ENCODE measurements around the gene CBX5. TPM values are rescaled to one million over a fixed set of nuclear protein-coding genes. Genes with fewer than 3 reads are reported as not detected.

CBX5 gene
- total and polyA plus RNA-seq, 2 experiments from 2014 or later = 29.6 to 37.6 TPM

DNA sequence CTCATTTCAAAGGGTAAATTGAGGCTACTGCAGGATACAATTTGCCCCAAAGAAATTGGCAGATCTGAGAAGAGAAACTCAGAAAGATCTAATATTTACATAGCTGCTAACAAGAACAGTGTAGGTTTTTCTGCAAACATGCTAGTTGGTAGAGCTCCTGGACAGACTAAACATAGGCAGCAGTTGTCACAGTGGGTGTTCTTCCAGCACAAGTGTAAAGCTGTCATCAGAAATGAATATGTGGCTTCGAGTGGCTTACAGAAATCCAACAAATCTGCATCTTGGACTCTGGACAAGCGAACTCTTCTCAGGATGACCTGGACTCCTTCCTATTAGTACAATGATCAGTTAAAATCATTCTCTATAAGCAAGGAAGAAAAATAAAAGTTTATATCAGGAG is 5.9 kb downstream of the CBX5 start:
- H3K9me3 ChIP-seq (ENCODE audit: low read depth) = no peaks in the 10 kb centered on the region
- WGBS, 2 experiments (ENCODE audit: low coverage in 1 of 2, low lambda C conversion rate in 2 of 2, missing lambda C conversion rate in 2 of 2) = 60 to 66% methylated on average over 2 of the region's 2 CpGs
- H3K9ac ChIP-seq = no peak overlapping the region
- no peak overlapping the region for H2AFZ ChIP-seq
- H3K9me2 ChIP-seq (ENCODE audit: insufficient read depth) = no peaks in the 10 kb centered on the region
- H3K4me2 ChIP-seq (ENCODE audit: unreplicated experiment) = no peak overlapping the region
- H3K79me2 ChIP-seq (ENCODE audit: insufficient read depth) = peaks cover 100% of the 10 kb centered on the region
- H3F3A ChIP-seq (ENCODE audit: insufficient read depth) = peaks cover 14% of the 10 kb centered on the region
- no peak overlapping the region for H3K27ac ChIP-seq
- H3K4me3 ChIP-seq = no peak overlapping the region
- H3K4me1 ChIP-seq (ENCODE audit: insufficient read depth) = peaks cover 13% of the 10 kb centered on the region
- in situ Hi-C loops (cut with MboI) = no loop called here
- TF ChIP-seq EZH2phosphoT487 (IDR thresholded peaks at IDR 0.05; ENCODE audit: insufficient read depth, low read depth) (no peak), EZH2 (IDR thresholded peaks at IDR 0.05; ENCODE audit: insufficient read depth, poor library complexity, severe bottlenecking) (no peak)
- no peaks in the 10 kb centered on the region for H4K20me1 ChIP-seq (ENCODE audit: insufficient read depth)
- H3K27me3 ChIP-seq (replicated peaks; ENCODE audit: insufficient read depth) = no peaks in the 10 kb centered on the region
- H3K36me3 ChIP-seq (ENCODE audit: low read depth) = peaks cover 3% of the 10 kb centered on the region; the same call in 1 of the 2 replicates
- DNase-seq = no peak

DNA sequence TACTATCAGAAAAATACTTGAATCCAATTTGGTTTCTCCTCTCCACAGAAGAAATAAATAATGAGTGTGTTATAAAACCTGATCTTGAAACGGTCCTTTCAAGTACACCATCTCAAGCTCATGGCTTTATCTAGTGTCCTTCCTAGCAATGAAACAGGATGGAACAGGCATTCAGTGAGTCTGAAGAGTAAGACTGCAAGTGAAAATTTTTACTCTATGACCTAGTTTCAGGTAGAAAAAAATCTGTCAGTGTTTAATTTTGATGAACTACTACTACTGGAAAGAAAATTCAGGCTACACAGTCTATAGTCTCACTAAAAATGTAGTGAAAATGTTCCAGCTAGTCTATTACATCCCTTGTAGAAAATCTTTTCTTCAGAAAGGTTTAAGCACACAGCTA is 7.7 kb downstream of the CBX5 start:
- no peaks in the 10 kb centered on the region for H3K4me1 ChIP-seq (ENCODE audit: insufficient read depth)
- no peaks in the 10 kb centered on the region for H3K27me3 ChIP-seq (replicated peaks; ENCODE audit: insufficient read depth)
- in situ Hi-C loops (cut with MboI) = no loop called here
- TF ChIP-seq EZH2 (IDR thresholded peaks at IDR 0.05; ENCODE audit: insufficient read depth, poor library complexity, severe bottlenecking) (no peak), EZH2phosphoT487 (IDR thresholded peaks at IDR 0.05; ENCODE audit: insufficient read depth, low read depth) (no peak)
- no peaks in the 10 kb centered on the region for H3K9me2 ChIP-seq (ENCODE audit: insufficient read depth)
- 63 to 67% methylated on average over 1 of the region's 1 CpG for WGBS, 2 experiments (ENCODE audit: low coverage in 1 of 2, low lambda C conversion rate in 2 of 2, missing lambda C conversion rate in 2 of 2)
- no peak for DNase-seq
- peaks cover 98% of the 10 kb centered on the region for H3K79me2 ChIP-seq (ENCODE audit: insufficient read depth)
- H3K9me3 ChIP-seq (ENCODE audit: low read depth) = no peaks in the 10 kb centered on the region
- H3K36me3 ChIP-seq (ENCODE audit: low read depth) = peaks cover 3% of the 10 kb centered on the region; the same call in 1 of the 2 replicates
- no peak overlapping the region for H3K27ac ChIP-seq
- no peaks in the 10 kb centered on the region for H4K20me1 ChIP-seq (ENCODE audit: insufficient read depth)
- no peak overlapping the region for H3K9ac ChIP-seq
- H2AFZ ChIP-seq = no peak overlapping the region
- H3F3A ChIP-seq (ENCODE audit: insufficient read depth) = peaks cover 8% of the 10 kb centered on the region; the same call in 1 of the 2 replicates
- H3K4me2 ChIP-seq (ENCODE audit: unreplicated experiment) = no peak overlapping the region
- no peak overlapping the region for H3K4me3 ChIP-seq

- Histone ChIP-seq H3K9me3 (ENCODE audit: low read depth) (no peaks in the 10 kb centered on the region), H3K4me1 (ENCODE audit: insufficient read depth) (peaks cover 7% of the 10 kb centered on the region; the same call in 1 of the 2 replicates), H2AFZ (no peak overlapping the region), H3K79me2 (ENCODE audit: insufficient read depth) (peaks cover 98% of the 10 kb centered on the region), H3K9me2 (ENCODE audit: insufficient read depth) (no peaks in the 10 kb centered on the region), H3F3A (ENCODE audit: insufficient read depth) (peaks cover 8% of the 10 kb centered on the region; the same call in 1 of the 2 replicates), H3K36me3 (ENCODE audit: low read depth) (peaks cover 3% of the 10 kb centered on the region; the same call in 1 of the 2 replicates), H3K27ac (no peak overlapping the region), H3K9ac (no peak overlapping the region), H3K4me2 (ENCODE audit: unreplicated experiment) (no peak overlapping the region), H3K27me3 (replicated peaks; ENCODE audit: insufficient read depth) (no peaks in the 10 kb centered on the region), H3K4me3 (no peak overlapping the region), H4K20me1 (ENCODE audit: insufficient read depth) (no peaks in the 10 kb centered on the region)
- TF ChIP-seq EZH2phosphoT487 (IDR thresholded peaks at IDR 0.05; ENCODE audit: insufficient read depth, low read depth) = no peak
- no peak for TF ChIP-seq EZH2 (IDR thresholded peaks at IDR 0.05; ENCODE audit: insufficient read depth, poor library complexity, severe bottlenecking)
- in situ Hi-C loops (cut with MboI) = no loop called here
- DNase-seq = no peak
- 99 to 100% methylated on average over 2 of the region's 2 CpGs for WGBS, 2 experiments (ENCODE audit: low coverage in 1 of 2, low lambda C conversion rate in 2 of 2, missing lambda C conversion rate in 2 of 2)
Observed at GRCh38 chr12:54270345-54270744, 9.6 kb downstream of the CBX5 start.

DNA sequence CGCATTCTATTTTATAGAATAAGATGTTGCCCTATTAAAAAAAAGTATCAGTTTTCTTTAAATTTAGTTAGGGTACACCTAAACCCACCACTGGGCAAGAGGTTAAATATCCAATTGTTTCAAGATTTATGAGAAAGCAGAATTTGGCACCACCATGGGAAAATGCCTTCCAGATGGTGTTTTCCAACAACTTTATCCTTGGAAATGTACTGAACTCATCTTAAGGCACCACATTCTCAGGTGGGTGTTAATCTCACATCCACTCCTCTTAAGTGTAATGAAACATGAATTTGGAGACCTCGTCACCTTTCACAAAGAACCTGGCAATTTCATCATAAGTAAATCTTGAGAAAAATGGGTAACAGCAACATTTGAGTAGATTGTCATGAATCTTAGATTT is 13.1 kb downstream of the CBX5 start:
- Histone ChIP-seq H3K27ac (no peak overlapping the region), H3F3A (ENCODE audit: insufficient read depth) (peaks cover 23% of the 10 kb centered on the region), H4K20me1 (ENCODE audit: insufficient read depth) (no peaks in the 10 kb centered on the region), H3K9me2 (ENCODE audit: insufficient read depth) (no peaks in the 10 kb centered on the region), H3K9me3 (ENCODE audit: low read depth) (no peaks in the 10 kb centered on the region), H3K79me2 (ENCODE audit: insufficient read depth) (peaks cover 94% of the 10 kb centered on the region), H3K4me1 (ENCODE audit: insufficient read depth) (peaks cover 21% of the 10 kb centered on the region), H3K27me3 (replicated peaks; ENCODE audit: insufficient read depth) (no peaks in the 10 kb centered on the region), H3K9ac (no peak overlapping the region), H3K36me3 (ENCODE audit: low read depth) (no peaks in the 10 kb centered on the region), H2AFZ (no peak overlapping the region), H3K4me2 (ENCODE audit: unreplicated experiment) (no peak overlapping the region), H3K4me3 (no peak overlapping the region)
- no peak for DNase-seq
- TF ChIP-seq EZH2phosphoT487 (IDR thresholded peaks at IDR 0.05; ENCODE audit: insufficient read depth, low read depth) (no peak), EZH2 (IDR thresholded peaks at IDR 0.05; ENCODE audit: insufficient read depth, poor library complexity, severe bottlenecking) (no peak)
- 85 to 86% methylated on average over 2 of the region's 2 CpGs for WGBS, 2 experiments (ENCODE audit: low coverage in 1 of 2, low lambda C conversion rate in 2 of 2, missing lambda C conversion rate in 2 of 2)
- in situ Hi-C loops (cut with MboI) = no loop called here

GRCh38 chr12:54265364-54265812 is 14.5 kb downstream of the CBX5 start:
- Histone ChIP-seq H3K36me3 (ENCODE audit: low read depth) (no peaks in the 10 kb centered on the region), H3K4me3 (no peak overlapping the region), H4K20me1 (ENCODE audit: insufficient read depth) (no peaks in the 10 kb centered on the region), H2AFZ (no peak overlapping the region), H3K79me2 (ENCODE audit: insufficient read depth) (peaks cover 94% of the 10 kb centered on the region), H3K4me1 (ENCODE audit: insufficient read depth) (peaks cover 36% of the 10 kb centered on the region), H3K9ac (no peak overlapping the region), H3K9me2 (ENCODE audit: insufficient read depth) (no peaks in the 10 kb centered on the region), H3K27me3 (replicated peaks; ENCODE audit: insufficient read depth) (no peaks in the 10 kb centered on the region), H3F3A (ENCODE audit: insufficient read depth) (peaks cover 37% of the 10 kb centered on the region), H3K27ac (no peak overlapping the region), H3K9me3 (ENCODE audit: low read depth) (no peaks in the 10 kb centered on the region), H3K4me2 (ENCODE audit: unreplicated experiment) (no peak overlapping the region)
- 96 to 98% methylated on average over 4 of the region's 4 CpGs for WGBS, 2 experiments (ENCODE audit: low coverage in 1 of 2, low lambda C conversion rate in 2 of 2, missing lambda C conversion rate in 2 of 2)
- TF ChIP-seq EZH2 (IDR thresholded peaks at IDR 0.05; ENCODE audit: insufficient read depth, poor library complexity, severe bottlenecking) = no peak
- no peak for TF ChIP-seq EZH2phosphoT487 (IDR thresholded peaks at IDR 0.05; ENCODE audit: insufficient read depth, low read depth)
- DNase-seq = no peak
- in situ Hi-C loops (cut with MboI) = no loop called here

All from GM23248 (cell line).